Urinary bladder (tissue), 4 donors: ENCODE data around the gene TMX2. TPM values are rescaled to one million over a fixed set of nuclear protein-coding genes. Genes with fewer than 3 reads are reported as not detected.
A peak's percentile ranks its signal among the peaks of the same experiment; 100 is the strongest.

ENCODE experiments used
- DNase-seq: peaks from one replicate; pipeline ENCODE4 v3.0.0-alpha.2; 2015; ENCODE audit errors: extremely low spot score
- H3K27ac ChIP-seq: one replicate; pipeline ENCODE4 v1.5.1; 2013; ENCODE audit warnings: low read depth, mild to moderate bottlenecking, moderate library complexity
- H3K36me3 ChIP-seq: one replicate; pipeline ENCODE4 v1.6.1; 2013; ENCODE audit warnings: mild to moderate bottlenecking, moderate library complexity; ENCODE audit not compliant: insufficient read depth
- H3K4me1 ChIP-seq: one replicate; pipeline ENCODE4 v1.6.1; 2013; ENCODE audit warnings: mild to moderate bottlenecking, moderate library complexity; ENCODE audit not compliant: insufficient read depth
- H3K4me3 ChIP-seq: one replicate; pipeline ENCODE4 v1.5.1; 2013; ENCODE audit warnings: low read depth, low read length
- WGBS: extraction: QIAGEN DNeasy Blood & Tissue Kit; methylation state at CpG from one replicate; pipeline ENCODE4 v1.1.7; 2013; 5-methylcytosine and 5-hydroxymethylcytosine counted together
- polyA plus RNA-seq: library from polyadenylated mRNA; stranded (reverse); fragments of 200-250 nt; gene quantifications from one replicate; pipeline ENCODE4 v1.2.3, GENCODE V29; 2013
- small RNA-seq: library from RNA; depleted of rRNA; stranded (forward); fragments of <200 nt; gene quantifications from one replicate; pipeline ENCODE3, GENCODE V24; 2014
- total RNA-seq: library from RNA; depleted of rRNA; stranded (reverse); fragments of >200 nt; gene quantifications from one replicate; pipeline ENCODE4 v1.2.3, GENCODE V29; 2014
- donor health status: healthy with polysubstance abuse.
- donor health status: healthy.

The TMX2 gene
- total and polyA plus RNA-seq, 2 donors: 52.0 to 68.9 TPM

DNA sequence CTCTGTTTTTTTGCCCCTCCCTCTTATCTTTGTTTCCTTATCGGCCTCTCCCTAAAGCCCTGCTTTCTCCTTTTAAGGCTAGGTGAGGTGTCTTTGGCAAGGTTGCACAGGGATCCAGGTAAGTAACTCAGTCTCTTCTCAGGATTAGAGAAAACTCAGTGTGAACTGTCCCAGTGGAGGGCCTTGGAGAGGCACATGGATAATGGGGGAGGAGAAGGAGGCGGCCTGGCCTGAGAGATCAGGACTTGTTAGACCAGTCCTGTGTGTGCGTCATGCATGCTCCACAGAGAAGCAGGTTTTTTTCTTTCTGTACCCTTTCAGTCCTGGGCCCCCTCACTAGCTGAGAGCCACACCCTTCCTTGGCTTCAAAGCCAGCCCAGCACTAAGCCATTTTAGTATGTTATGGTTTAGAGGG is 69.1 kb downstream of the TMX2 start:
- H3K4me1 ChIP-seq: peaks cover 6% of the 10 kb centered on the region
- DNase-seq: no peak
- peaks cover 1% of the 10 kb centered on the region for H3K36me3 ChIP-seq
- 46% methylated on average over 3 of the region's 3 CpGs for WGBS
- peak overlapping the region; percentile 73 for H3K27ac ChIP-seq
- no peak overlapping the region for H3K4me3 ChIP-seq

DNA sequence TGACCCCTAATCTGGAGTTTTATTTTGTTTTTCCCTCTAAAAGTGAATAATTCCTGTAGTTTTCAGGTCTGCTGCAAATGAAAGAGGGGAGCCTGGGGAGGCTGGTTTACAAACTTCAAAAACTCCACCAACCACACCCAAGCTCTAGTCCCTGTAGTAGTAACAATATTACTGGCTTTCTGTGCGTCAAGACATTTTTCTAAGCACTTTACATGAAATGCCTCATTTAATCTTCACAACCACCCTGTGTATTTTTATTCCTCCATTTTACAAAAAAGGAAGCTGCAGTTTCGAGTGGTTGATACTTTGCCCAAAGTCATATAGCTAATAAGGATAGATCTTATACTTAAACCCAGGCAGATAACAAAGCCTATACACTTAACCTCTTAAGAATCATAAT is 72.7 kb downstream of the TMX2 start:
- H3K27ac ChIP-seq: no peak overlapping the region
- H3K36me3 ChIP-seq: peaks cover 3% of the 10 kb centered on the region
- no peak for DNase-seq
- no peak overlapping the region for H3K4me3 ChIP-seq
- 71% methylated on average over 2 of the region's 2 CpGs for WGBS
- peaks cover 5% of the 10 kb centered on the region for H3K4me1 ChIP-seq

DNA sequence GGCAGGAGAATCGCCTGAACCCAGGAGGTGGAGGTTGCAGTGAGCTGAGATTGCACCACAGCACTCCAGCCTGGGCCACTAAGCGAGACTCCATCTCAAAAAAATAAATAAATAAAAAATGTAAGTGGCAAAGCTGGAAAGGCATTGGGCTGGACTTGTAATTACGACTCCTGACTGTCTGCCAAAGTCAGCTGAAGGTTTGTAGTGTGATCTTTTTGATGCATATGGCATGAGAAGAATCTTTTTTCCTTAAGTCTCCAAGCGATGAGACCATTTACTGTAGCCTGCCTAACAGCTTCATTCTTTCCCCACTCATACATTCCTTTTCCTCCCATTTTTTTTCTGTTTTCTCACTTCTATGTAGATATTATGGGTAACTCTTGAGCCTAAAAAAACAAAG is 74.0 kb downstream of the TMX2 start:
- Histone ChIP-seq H3K36me3 (peaks cover 2% of the 10 kb centered on the region), H3K4me3 (no peak overlapping the region), H3K4me1 (peaks cover 5% of the 10 kb centered on the region), H3K27ac (peak overlapping the region; percentile 70)
- no peak for DNase-seq
- WGBS: 56% methylated on average over 4 of the region's 4 CpGs

DNA sequence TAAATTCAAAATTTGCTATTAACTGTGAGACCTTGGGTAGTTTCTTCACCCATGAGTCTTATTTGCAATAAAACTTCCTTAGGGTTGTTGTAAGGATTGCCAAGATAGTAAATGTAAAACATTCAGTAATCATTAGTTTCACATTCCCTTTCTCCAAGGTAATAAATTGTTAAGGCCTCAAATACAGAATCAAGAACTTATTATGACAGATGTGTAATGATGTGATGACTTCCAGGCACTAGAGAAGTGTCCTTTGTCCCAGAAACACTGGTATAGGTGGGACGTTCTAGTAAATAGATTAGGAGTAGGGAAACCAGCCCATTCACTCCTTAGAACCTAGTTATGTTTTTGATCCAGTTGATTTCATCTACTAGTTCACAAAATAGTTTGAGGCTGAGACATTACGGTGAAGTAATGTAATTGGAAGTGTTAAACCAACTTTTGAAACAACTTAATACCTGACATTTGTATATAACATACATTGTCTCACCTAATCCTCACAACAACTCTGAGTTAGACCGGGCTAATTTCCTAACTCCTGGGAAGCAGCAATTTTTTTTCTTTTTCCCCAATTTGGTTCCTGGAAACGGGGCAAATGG is 74.7 kb downstream of the TMX2 start:
- H3K27ac ChIP-seq: peak overlapping the region; percentile 84
- WGBS: 75% methylated on average over 4 of the region's 4 CpGs
- no peak overlapping the region for H3K4me3 ChIP-seq
- no peak for DNase-seq
- H3K4me1 ChIP-seq: peaks cover 5% of the 10 kb centered on the region
- H3K36me3 ChIP-seq: peaks cover 2% of the 10 kb centered on the region

DNA sequence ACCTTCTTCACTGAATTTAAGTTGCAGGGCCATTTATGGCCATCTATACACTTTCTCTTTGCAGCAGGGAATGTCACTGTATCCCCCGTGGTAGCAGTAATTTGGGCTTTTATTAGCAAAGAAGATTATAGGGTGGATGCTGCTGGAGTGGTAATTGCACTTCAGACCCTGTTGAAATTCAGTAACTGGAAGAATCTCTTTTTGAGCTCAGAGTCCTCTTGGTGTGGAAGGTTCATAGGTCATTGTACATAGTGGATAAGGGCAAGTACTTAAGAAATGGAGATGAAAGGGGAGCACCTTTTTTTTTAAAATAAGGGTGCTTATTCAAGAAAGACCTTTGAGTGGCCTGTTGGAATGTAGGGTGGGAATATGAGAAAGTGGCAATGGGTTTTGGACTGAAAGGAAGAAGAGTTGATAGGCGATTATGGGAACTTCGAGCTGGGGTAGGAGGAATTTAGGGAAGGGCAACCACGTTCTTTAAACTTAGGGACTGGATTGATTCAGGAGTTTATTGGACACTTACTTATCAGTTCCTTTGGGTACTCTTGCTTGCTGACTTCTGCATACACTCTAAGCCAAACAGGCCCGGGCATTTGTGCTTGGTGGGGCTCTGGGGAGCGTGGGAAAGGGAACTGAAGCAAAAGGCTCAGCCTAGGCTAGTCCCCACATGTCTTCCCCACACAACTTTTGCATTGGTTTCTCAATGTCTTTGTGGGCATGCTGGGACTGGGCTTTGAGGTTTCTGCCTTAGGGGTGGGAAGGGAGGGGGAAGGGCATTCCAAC is 75.7 kb downstream of the TMX2 start:
- no peak for DNase-seq
- Histone ChIP-seq H3K4me3 (no peak overlapping the region), H3K36me3 (peaks cover 2% of the 10 kb centered on the region), H3K4me1 (peaks cover 5% of the 10 kb centered on the region), H3K27ac (peak overlapping the region; percentile 57)
- WGBS: 50% methylated on average over 6 of the region's 6 CpGs

DNA sequence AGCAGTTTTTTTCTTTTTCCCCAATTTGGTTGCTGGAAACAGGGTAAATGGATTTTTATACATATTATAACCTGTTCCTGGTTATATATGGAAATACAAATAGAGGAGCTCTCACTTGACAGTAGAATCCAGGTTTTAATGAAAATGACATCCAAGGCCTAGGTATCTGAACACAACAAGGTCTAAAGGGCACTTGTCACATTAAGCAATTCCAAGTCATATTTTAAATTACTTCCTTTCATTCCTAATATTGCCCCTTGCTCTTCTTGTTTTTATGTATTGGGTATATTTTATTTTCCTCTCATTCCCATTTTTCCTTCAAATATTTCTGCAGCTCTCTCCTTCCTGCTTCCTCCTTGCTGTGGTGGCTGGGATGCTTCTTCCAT is 76.3 kb downstream of the TMX2 start:
- Histone ChIP-seq H3K27ac (peak overlapping the region; percentile 38), H3K4me3 (no peak overlapping the region), H3K36me3 (peaks cover 2% of the 10 kb centered on the region), H3K4me1 (peaks cover 5% of the 10 kb centered on the region)
- DNase-seq: no peak

Small RNA genes within 50 kb of the gene (small RNA-seq; reads per million reads assigned to genes)
- gene TMX2-CTNND1: not detected

Other genes with a start within 250 kb of the TMX2 start
- 16.8 TPM for gene SLC43A1, start 196.9 kb upstream of the TMX2 start, total RNA-seq
- gene SLC43A1, start 196.9 kb upstream of the TMX2 start, polyA plus RNA-seq: 33.0 TPM
- 14.3 TPM for gene TIMM10, start 181.8 kb upstream of the TMX2 start, total RNA-seq
- 40.7 TPM for gene TIMM10, start 181.8 kb upstream of the TMX2 start, polyA plus RNA-seq
- gene SMTNL1, start 175.0 kb upstream of the TMX2 start, total RNA-seq: 0.16 TPM
- gene SMTNL1, start 175.0 kb upstream of the TMX2 start, polyA plus RNA-seq: not detected
- gene UBE2L6, start 144.9 kb upstream of the TMX2 start, total RNA-seq: 25.6 TPM
- gene UBE2L6, start 144.9 kb upstream of the TMX2 start, polyA plus RNA-seq: 76.8 TPM
- 53.6 TPM for gene SERPING1, start 114.9 kb upstream of the TMX2 start, total RNA-seq
- 806 TPM for gene SERPING1, start 114.9 kb upstream of the TMX2 start, polyA plus RNA-seq
- 1.7 TPM for gene YPEL4, start 62.7 kb upstream of the TMX2 start, total RNA-seq
- 3.5 TPM for gene YPEL4, start 62.7 kb upstream of the TMX2 start, polyA plus RNA-seq
- gene CLP1, start 54.8 kb upstream of the TMX2 start, total RNA-seq: 14.1 TPM
- gene CLP1, start 54.8 kb upstream of the TMX2 start, polyA plus RNA-seq: 12.7 TPM
- gene ZDHHC5, start 44.5 kb upstream of the TMX2 start, total RNA-seq: 29.9 TPM
- gene ZDHHC5, start 44.5 kb upstream of the TMX2 start, polyA plus RNA-seq: 36.4 TPM
- gene MED19, start 378 bp upstream of the TMX2 start, total RNA-seq: 13.4 TPM
- gene MED19, start 378 bp upstream of the TMX2 start, polyA plus RNA-seq: 15.3 TPM
- 46.4 TPM for gene SELENOH, start 28.9 kb downstream of the TMX2 start, total RNA-seq
- 119 TPM for gene SELENOH, start 28.9 kb downstream of the TMX2 start, polyA plus RNA-seq
- gene BTBD18, start 39.2 kb downstream of the TMX2 start, total RNA-seq: not detected
- not detected for gene BTBD18, start 39.2 kb downstream of the TMX2 start, polyA plus RNA-seq
- gene CTNND1, start 49.2 kb downstream of the TMX2 start, total RNA-seq: 176 TPM
- gene CTNND1, start 49.2 kb downstream of the TMX2 start, polyA plus RNA-seq: 72.8 TPM